ENCODE data around the gene EIF4G1.

EIF4G1 gene

DNA sequence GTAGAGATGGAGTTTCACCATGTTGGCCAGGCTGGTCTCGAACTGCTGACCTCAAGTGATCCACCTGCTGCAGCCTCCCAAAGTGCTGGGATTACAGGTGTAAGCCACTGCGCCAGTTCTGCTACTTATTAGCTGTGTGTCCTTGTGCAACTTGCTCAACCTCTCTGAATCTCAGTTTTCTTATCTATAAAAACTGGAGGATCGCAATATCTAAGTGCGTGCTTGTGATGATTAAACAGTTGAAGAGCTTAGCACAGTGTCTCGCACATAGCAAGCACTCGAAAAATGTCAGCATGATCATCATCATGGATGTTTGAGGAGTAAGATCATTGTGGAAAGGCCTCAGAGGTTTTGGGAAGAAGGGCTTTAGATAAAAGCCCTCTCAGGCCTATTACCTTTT lies 36.2 kb downstream of the EIF4G1 start:
- DNase-seq (ENCODE audit: low read depth), result no peak

DNA sequence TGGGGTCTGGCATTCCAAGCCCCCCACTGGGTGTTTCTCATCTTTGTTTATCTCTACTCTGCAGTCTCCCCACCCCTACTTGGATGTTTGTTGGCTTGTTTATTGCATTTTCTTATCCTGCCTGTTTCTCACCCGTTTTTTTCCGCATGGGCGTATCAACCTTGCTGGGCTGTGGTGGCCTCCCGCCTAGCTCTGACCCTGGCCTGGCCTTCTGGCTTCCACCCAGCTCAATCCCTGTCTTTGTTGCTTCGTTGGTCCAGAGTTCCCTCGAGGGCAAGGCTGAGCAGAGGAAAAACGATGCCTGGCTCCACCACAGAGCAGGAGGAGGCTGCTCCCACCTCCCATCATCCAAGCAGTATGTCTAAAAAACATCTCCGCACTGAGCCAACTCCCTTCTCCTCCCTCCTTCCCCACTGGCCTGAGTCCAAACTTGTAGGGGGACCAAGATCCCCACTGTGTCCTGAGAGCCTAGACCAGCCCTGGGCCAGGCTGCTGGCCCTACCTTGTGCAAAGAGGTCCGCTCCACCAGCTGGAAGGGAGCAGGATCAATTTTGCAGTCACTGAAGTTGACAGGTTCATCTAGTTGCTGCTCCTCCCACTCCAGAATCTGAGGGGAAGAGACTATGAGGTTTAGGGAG lies 37.2 kb downstream of the EIF4G1 start:
- no peak for DNase-seq (ENCODE audit: low read depth)

DNA sequence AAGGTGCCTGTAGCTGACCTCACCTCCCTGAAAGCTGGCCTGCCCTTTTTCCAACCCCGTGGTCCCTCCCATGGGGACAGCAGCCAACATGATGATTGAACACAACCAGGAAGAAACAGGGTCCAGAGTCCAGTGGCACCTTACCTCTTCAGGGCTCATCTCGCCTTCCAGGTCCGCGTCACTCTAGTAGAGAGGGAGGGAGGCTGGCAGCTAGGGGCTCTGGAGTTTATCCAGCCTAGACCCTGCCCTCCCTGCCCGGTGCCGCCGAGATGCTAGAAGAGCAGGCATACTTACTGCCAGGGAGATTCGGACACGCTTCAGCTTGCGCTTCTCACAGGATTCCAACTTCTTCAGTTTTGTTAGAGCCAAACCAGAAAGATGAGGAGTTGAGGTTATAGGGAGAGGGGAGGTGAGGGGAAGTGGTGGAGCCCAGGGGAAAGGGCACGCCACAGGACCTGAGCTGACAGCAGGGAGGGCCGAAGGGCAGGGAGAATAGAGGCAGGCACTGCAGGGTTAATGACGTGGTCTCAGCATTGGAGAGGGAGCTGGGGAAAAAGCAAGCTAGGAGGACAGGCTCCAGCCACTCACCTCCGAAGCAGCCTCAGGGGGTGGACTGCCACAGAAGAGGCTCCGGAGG lies 37.9 kb downstream of the EIF4G1 start:
- no peak for DNase-seq (ENCODE audit: low read depth)

DNA sequence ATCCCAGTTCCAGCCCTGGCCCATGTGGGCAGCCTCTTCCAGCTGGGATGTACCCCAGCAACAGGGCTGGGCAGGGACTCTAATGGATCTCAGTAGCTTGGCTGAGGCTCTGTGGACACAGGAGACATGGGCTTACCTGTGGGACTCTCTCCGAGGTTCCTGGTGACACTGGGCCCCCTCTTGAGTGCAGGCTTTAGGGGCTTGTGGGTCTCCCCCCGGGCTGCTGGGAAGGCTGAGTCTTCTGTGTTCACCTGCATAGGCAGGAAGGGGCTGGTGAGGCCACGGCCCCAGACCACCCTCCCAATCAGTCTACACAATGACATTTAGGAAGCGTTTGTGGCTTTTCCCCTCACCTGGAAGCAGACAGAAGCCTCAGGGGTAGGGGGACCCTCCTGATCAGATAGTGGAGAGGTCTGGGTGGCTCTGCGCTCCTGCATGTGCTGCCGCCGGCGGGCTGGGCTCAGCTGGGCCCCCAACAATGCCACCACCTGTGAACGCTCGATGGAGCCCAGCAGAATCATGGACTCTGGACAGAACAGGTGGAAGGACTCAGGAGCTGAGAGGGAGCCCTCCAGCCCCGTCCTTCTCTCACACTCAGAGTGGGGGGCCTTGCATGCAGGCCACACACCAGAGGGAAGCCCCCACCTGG lies 38.6 kb downstream of the EIF4G1 start:
- DNase-seq (ENCODE audit: low read depth), result no peak

DNA sequence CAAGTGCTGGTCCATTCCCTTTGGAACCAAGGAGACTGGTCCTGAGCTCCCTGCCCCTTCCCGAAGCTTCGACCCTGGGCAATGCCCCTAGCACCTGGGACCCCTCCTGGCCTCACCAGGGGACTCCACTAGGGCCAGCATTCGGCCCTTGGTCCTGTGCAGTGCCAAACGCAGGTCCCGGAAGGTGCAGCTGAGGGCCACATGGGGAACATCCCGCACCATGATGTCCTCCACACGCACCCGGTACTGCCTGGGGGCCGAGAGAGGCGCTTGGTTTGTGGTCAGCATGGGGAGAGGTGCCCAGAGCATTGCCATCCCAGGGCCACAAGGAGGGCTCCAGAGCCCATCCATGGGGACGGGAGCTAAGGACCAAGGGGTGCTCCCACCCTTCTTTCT lies 39.1 kb downstream of the EIF4G1 start:
- no peak for DNase-seq (ENCODE audit: low read depth)

DNA sequence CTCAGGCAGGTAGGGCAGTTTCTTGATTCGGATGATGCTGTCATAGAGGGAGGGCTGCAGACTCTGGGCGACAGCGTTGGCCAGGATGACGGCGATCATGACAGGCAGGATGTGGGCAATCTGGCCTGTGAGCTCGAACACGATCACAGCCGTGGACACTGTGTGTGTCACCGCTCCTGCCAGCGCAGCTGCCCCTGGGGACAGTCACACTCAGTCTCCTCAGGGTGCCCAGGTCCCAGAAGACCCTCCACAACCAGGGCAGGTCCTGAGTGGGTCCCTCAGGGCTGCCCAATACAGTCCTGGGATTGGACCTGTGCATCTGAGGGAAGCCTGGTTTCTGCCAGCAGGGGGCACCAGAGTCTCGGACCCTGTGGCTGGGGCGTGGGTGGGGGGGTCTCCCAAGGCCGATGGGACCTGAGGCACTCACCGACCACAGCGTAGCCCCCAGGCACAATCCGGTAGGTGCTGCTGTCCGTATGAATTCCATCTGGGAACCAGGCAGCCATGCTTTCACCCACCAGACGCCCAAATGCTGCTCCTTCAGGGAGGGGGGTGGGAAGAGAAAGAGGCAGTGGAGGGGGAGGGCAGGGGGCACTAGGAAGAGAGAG lies 39.8 kb downstream of the EIF4G1 start:
- peak; percentile 50 for DNase-seq (ENCODE audit: low read depth)

DNA sequence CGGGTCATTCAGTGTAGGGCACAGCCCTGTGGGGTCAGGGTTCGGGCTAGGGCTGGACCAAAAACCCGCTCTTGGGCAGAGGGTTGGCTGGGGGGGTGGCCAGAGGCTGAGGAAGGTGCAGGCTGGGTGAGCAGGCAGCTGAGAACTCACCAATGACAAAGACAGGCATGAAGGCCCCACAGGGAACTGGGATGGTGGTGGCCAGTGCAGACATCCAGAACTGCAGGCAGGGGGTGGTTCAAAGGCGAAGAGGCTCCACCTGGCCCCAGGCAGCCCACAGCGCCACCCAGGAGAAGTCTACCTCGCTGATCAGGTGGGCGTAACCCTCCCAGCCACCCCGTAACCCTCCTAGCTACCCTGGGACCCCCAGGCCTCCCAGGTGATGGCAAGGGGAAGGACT lies 40.3 kb downstream of the EIF4G1 start:
- DNase-seq (ENCODE audit: low read depth), result no peak

DNA sequence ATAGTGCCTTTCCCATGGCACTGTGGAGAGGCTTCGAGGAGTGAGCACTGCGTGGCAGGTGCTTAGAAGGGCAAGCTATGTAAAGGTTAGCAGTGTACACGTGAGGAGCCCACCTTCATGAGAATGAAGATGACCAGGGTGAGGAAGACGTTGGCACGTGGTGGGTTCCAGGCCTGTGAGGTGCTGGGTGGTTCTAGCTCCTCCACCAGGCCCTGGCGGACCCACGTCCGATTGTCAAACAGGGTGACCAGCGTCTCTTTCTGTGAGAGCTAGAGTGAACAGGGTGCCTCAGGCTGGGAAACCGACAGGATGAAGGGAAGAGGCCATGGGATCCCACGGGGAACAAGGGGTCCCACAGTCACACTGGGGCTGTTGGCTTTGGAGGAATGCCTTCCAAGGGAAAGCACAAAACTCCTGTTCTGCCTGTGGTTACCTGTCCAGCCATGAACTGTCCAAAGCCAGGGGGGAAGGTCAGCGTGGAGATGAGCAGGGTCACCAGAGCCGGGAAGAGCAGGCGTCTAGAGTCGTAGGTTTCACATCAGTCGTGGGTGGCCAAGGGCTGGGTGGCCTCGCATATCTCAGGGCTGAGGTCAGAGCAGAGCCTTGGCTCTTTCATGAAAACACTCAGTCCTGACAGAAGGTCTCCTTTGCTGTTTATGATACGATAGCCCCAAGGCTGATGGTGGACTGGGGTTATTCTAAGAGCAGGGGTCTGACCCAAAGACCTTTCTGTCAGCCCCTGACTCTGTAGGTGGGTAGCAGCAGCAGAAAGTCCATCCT lies 41.0 kb downstream of the EIF4G1 start:
- DNase-seq (ENCODE audit: low read depth), result no peak

DNA sequence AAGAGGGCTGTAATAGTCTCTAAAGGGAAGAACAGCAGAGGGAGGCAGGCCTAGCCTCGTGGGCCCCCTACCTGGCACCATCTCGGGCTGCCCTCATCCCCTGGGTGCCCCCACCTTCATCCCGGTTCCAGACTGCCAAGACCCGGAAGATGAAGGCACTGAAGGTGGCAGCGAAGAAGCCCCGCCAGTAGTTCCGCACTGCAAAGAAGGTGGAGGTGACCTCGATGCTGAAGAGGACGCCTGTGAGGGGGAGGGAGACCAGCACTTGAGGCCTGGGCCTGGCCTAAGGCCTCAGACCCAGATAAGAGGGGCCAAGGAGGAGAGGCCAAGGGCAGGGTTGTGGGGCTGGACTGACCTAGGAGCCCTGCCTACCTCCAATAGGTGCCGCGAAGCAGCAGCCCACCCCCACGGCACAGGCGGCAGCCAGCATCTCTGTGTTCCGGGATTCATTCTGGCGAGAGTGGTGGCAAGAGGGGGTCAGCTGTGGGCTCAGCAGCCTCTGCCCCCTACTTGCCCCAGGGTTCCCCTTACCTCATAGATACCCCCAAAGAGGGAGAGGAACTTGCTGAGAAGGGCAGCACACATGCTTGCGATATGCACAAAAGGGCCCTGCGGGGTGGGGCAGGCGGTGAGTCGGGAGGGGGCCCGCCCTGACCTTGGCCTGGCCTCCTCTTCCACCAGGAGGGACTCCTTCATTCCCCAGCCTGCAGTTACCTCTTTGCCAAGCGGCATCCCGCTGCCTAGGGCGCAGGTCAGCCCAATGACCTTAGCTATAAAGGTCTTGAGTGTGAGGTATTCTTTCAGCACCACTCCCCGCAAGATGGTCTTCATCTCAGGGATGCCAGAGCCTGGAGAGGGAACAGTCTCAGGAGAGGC lies 43.1 kb downstream of the EIF4G1 start:
- DNase-seq (ENCODE audit: low read depth), result no peak

DNA sequence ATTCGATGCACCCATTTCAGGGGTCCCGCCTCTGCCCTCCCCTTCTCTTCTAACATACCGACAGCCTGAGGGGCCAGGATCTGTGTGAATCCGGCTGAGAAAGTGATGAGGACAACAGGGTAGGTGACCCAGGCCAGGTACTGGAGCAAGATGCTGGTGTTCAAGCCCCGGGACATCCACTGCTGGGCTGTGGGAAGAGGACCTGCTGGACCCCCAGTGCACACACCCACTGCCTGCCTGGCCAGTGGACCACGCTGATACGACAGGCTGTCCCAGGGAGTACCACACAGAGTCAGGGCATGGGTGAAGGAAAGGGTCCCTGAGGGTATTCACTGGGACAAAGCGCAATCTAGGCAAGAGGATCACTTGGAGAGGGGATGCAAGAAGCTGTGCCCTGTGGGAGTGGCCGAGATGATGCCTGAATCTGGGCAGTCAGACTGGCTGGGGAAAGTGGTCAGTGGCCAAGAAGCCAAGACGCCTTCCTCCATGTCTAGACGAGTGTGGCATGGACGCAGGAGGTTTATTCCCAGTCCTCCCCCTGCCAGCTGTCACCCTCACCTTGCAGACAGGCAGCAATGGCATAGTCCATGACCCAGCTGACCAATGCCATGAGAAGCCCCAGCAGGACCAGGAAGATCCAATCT lies 43.8 kb downstream of the EIF4G1 start:
- DNase-seq (ENCODE audit: low read depth), result no peak

DNA sequence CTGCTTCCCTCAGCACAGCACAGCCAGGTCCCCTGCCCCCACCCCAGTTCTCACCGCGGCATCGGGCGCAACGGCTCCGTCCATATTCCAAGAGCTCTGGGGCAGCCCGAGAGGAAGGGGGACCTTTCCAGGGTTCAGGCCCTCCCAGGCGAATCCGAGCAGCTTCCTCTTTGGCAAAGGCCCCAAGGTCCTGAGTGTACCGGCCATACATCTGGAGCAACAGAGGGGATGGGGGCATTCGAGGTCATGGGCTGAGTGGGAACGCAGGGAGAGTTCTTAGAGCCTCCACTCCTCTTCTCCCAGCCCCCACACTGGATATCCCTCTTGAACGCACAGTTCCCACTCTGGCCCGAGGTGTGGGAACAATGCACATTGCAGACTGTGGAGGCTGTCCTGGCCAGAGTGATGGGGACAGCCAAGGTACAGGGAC lies 44.5 kb downstream of the EIF4G1 start:
- DNase-seq (ENCODE audit: low read depth), result no peak

DNA sequence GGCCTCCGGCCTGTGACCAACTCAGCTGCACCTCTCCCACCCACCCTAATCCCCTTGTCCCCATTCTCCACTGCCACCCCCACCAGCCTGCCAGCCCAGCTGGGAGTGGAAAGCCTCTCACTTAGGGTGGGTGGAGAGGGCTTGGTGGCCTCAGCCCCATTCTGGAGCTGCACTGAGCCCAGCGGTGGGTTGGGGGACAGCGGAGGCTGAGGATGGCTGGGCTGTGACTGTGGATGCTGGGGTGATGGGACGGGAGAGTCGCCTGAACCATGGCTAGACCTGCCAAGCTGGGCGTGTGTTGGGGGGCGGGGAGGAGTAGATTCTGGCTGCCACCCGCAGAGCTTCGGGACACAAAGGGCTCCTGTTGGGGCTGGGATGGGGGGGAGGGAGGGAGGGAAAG lies 45.2 kb downstream of the EIF4G1 start:
- DNase-seq (ENCODE audit: low read depth), result no peak

DNA sequence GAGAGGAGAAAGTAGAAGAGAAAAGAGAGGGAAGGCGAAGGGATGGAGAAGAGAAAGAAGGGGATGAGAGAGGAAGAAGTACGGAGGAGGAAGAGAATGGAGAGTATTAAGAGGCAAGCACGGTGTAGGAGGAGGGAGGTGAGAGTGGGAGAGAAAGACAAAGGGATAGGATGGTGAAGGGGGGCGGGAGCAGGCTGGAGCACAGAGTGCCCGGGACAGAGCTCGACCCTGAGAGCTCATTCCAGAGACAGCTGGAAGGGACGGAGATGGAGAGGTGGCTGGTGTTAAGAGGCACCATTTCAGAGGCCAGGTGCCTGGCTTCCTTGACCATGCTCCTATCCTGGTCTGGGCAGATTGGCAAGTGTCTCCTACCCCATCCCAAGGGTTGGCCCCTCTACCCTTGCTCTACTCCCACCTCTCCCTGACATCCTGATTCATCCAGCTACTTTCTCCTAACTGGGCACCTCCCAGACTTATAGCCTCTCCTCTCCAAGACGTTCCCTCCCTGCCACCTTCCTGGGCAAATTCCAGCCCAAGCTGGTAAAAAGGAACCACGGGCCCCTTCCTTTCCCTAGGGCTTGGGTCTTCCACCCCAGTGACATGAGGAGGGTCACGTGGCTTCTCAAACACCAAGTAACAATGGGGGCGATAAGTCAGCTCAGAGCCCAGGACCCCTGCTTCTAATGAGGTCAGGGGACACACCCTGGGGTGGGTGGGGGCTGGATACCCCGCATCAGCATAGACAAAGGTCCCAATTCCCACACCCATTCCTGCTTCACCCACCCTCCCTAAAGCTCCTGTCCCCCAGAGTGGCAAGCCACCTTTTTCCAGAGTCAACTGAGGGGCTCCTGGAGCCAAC lies 45.9 kb downstream of the EIF4G1 start:
- DNase-seq (ENCODE audit: low read depth), result no peak

DNA sequence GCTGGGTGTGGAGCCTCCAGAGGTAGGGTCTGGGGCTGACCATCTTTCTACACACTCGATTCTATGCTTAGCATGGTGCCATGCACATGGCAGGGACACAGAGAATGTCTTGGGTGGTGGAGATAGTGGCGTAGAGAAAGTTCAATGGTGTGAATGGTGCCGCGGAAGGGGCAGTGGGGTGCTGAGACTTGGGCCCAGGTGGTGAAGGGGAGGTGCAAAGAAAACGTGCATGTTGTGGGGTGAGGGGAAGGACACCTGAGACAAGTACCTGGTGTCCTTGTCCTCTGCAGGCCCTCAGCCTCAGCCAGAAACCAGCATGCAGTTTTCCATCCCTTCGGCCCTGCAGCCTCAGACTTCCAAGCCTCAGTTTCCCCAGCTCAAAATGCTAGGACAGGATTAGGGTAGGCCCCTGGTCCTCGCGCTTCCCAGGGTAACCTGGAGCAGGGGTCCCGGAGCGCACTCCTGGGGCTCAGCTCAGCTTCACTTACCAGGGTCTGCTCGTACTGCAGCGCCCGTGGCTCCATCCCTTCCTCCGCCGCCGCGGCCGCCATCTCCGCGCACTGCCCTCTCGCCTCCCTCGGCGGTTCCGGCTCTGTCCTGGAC lies 46.6 kb downstream of the EIF4G1 start:
- no peak for DNase-seq (ENCODE audit: low read depth)

DNA sequence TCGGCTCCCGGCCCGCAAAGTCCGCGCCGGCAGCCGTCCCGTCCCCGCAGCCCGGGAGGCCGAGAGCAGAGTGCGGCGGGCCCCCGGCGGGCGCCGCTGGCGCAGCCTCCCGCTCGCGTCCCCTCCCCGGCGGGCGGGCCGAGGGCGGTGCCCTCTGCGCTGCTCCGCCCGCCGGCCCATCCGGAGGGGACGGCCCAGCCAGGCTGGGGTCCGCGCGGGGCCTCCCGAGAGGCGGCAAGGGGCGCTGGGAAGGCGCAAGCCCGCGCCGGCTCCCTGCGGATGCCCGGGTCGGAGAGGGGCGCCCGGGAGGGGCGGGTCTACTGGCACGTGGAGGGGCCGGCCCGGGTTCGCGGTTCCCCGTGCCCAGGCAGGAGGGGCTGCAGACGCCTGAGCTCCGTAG lies 47.1 kb downstream of the EIF4G1 start, which contains the start of the genes CLCN2 and POLR2H:
Gene CLCN2 (minus strand): TSS at position 74 of the 400 bp plus-strand sequence. CDS start 126 bp downstream, outside the sequence.
Gene POLR2H (plus strand): TSS at position 179 of the 400 bp plus-strand sequence. CDS start 1,783 bp downstream, outside the sequence.
- peak; percentile 28 for DNase-seq (ENCODE audit: low read depth)

DNA sequence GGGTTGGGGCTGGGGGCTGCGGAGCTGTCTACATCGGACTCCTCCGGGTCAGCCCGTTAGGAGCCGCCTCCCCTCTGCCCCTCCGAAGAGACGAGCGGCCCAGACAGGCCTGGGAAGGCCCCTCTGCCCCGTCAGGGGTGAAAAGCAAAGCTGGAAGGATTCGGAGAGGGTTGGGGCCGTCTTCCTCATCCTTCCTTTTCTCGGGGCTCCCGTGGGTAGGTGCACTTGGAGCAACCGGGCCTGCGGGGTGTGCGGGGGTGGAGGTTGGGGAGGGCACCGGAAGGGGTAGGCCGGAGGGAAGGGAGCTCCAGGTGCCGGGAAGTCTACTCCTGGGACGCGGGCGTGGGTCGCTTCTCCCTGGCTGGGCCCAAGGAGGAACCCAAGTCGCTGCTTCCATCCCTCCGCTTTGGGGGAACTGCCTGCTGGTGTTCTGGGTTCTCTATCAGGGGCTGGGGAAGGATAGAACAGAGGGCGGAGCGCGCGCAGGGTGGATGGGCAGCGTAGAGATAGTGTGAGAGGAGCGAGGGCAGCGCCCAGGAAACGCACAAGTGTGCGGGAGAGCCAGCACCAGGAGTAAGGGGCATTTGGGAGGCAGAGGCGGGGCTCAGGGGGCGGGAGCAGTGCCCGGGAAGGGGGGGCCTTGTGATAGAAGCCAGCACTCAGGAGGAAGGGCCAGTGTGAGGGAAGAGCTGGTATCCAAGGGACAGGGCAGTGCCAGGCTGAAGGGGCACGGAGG lies 47.7 kb downstream of the EIF4G1 start:
- DNase-seq (ENCODE audit: low read depth), result peak; percentile 24

DNA sequence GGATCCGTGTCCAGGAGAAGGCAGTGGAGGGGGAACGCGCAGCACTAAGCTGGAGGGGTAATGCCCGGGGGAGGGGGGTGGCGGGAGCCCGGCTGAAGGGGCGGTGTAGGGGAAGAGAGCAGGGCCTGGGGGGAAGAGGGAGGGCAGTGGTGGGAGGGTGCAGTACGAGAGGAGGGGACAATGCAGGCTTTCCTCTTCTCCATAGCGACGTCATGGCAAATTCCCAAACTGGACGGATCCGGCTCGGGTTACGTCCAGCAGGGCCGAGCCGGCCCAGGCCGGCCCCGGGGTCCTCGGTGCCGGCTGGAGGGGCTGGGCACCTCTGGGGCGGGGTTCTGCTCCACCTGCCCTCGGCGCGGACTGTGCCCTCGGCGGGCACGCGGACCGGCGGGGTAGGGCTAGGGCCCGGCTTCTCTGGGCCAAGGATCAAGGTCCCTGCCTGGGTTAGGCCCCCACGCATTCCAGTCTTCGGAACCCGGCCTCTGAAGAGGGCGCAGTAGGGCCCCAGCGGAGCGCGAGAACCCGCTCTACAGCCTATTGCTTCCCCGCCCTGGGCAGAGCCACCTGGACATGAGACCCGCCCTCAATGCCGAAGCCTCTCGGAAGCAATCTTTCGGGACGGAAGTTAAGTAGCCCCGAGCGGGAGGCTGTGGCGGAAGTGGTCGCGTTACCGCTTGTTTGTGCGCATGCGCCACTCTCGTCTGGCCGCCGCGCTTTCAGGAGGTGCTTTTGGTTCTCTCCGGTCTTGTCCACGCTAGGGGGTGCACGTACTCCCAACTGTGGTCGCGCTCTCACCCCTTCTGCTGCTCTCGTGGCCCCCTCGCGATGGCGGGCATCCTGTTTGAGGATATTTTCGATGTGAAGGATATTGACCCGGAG lies 48.5 kb downstream of the EIF4G1 start:
- DNase-seq (ENCODE audit: low read depth), result peak; percentile 94

All from stimulated activated CD8-positive, alpha-beta memory T cell treated with anti-CD3 and anti-CD28 coated beads, Interleukin-4, amount 100 ng/mL, for 24 hours (primary cell).